GOT3 (cell line): ENCODE results near the gene HEXB.
"Not testable (repeated sequence)": the region's sequence is repeated elsewhere in the genome, so short reads cannot be mapped to it uniquely, and the experiment has no call there.

Experiments
- DNase-seq: peaks from one replicate; lab custom pipeline; 2025; ENCODE audit warnings: mixed read lengths; lab: John Stamatoyannopoulos, UW

Gene HEXB

GRCh38 chr5:74659172-74659571 lies 25.9 kb upstream of the HEXB start:
- no peak for DNase-seq

GRCh38 chr5:74660140-74660539 lies 24.9 kb upstream of the HEXB start:
- no peak for DNase-seq

- DNase-seq, result no peak
These were observed 24.2 kb upstream of the HEXB start for GRCh38 chr5:74660873-74661272.

- no peak for DNase-seq
These were observed 20.5 kb upstream of the HEXB start for GRCh38 chr5:74664551-74664950.

GRCh38 chr5:74665273-74665672 lies 19.8 kb upstream of the HEXB start:
- DNase-seq, result no peak

GRCh38 chr5:74665816-74666215 lies 19.2 kb upstream of the HEXB start:
- no peak for DNase-seq

GRCh38 chr5:74667396-74667795 lies 17.6 kb upstream of the HEXB start:
- no peak for DNase-seq

- DNase-seq, result no peak
These were observed 15.2 kb upstream of the HEXB start for GRCh38 chr5:74669821-74670220.

- DNase-seq, result no peak
These were observed 14.5 kb upstream of the HEXB start for GRCh38 chr5:74670396-74671038.

- DNase-seq, result no peak
These were observed 12.7 kb upstream of the HEXB start for GRCh38 chr5:74672215-74672877.

GRCh38 chr5:74673011-74673790 lies 11.8 kb upstream of the HEXB start:
- no peak for DNase-seq

GRCh38 chr5:74676466-74676865 lies 8.6 kb upstream of the HEXB start:
- DNase-seq, result not testable (repeated sequence)

GRCh38 chr5:74678123-74678522 lies 6.9 kb upstream of the HEXB start:
- not testable (repeated sequence) for DNase-seq

- DNase-seq, result not testable (repeated sequence)
These were observed 5.7 kb upstream of the HEXB start for GRCh38 chr5:74679300-74679699.

GRCh38 chr5:74679966-74680365 lies 5.1 kb upstream of the HEXB start:
- no peak for DNase-seq

- DNase-seq, result no peak
These were observed 1.1 kb downstream of the HEXB start for GRCh38 chr5:74685979-74686631.

GRCh38 chr5:74686962-74687751 lies 2.1 kb downstream of the HEXB start:
- no peak for DNase-seq

- DNase-seq, result no peak
These were observed 8.2 kb downstream of the HEXB start for GRCh38 chr5:74693191-74693590.

GRCh38 chr5:74717596-74717995 lies 32.6 kb downstream of the HEXB start:
- DNase-seq, result no peak

- DNase-seq, result no peak
These were observed 37.2 kb downstream of the HEXB start for GRCh38 chr5:74722271-74722670.

GRCh38 chr5:74725331-74725730 lies 40.3 kb downstream of the HEXB start:
- no peak for DNase-seq

- no peak for DNase-seq
These were observed 51.7 kb downstream of the HEXB start for GRCh38 chr5:74736759-74737158.
